NCI-H1436 treated with DMSO at 0.1 percent for 48 hours (cell line): ENCODE data around the gene COLGALT1.
"Not testable (repeated sequence)": the region's sequence is repeated elsewhere in the genome, so short reads cannot be mapped to it uniquely, and the experiment has no call there.

ENCODE experiments used
- DNase-seq: peaks from one replicate; lab custom pipeline; 2025; lab: John Stamatoyannopoulos, UW

Gene COLGALT1

GRCh38 chr19:17532557-17532956, 22.9 kb upstream of the COLGALT1 start:
- DNase-seq: no peak

- DNase-seq: no peak
Observed at GRCh38 chr19:17534767-17535166, 20.7 kb upstream of the COLGALT1 start.

GRCh38 chr19:17536955-17537354, 18.5 kb upstream of the COLGALT1 start:
- DNase-seq: no peak

GRCh38 chr19:17538684-17539237, 16.7 kb upstream of the COLGALT1 start:
- DNase-seq: no peak

GRCh38 chr19:17539238-17540117, 16.0 kb upstream of the COLGALT1 start:
- DNase-seq: peak; percentile 77

GRCh38 chr19:17540174-17540573, 15.3 kb upstream of the COLGALT1 start:
- DNase-seq: no peak

GRCh38 chr19:17541184-17541759, 14.2 kb upstream of the COLGALT1 start:
- no peak for DNase-seq

GRCh38 chr19:17542042-17542441, 13.4 kb upstream of the COLGALT1 start:
- no peak for DNase-seq

- DNase-seq: no peak
Observed at GRCh38 chr19:17542793-17543582, 12.5 kb upstream of the COLGALT1 start.

GRCh38 chr19:17543986-17544385, 11.5 kb upstream of the COLGALT1 start:
- no peak for DNase-seq

GRCh38 chr19:17544418-17544817, 11.0 kb upstream of the COLGALT1 start:
- DNase-seq: no peak

GRCh38 chr19:17548145-17548544, 7.3 kb upstream of the COLGALT1 start:
- DNase-seq: no peak

- DNase-seq: no peak
Observed at GRCh38 chr19:17549085-17549740, 6.2 kb upstream of the COLGALT1 start.

- no peak for DNase-seq
Observed at GRCh38 chr19:17550076-17550667, 5.3 kb upstream of the COLGALT1 start.

- not testable (repeated sequence) for DNase-seq
Observed at GRCh38 chr19:17552735-17553134, 2.7 kb upstream of the COLGALT1 start.

- peak; percentile 17 for DNase-seq
Observed at GRCh38 chr19:17553256-17553655, 2.2 kb upstream of the COLGALT1 start.

GRCh38 chr19:17554968-17555479, 425 bp upstream of the COLGALT1 start:
- DNase-seq: no peak

GRCh38 chr19:17555929-17556813, 722 bp downstream of the COLGALT1 start:
- no peak for DNase-seq

- no peak for DNase-seq
Observed at GRCh38 chr19:17556995-17557394, 1.5 kb downstream of the COLGALT1 start.

GRCh38 chr19:17557466-17557865, 2.0 kb downstream of the COLGALT1 start:
- no peak for DNase-seq
